Measurements from ENCODE around the gene LRMDA. TPM values are rescaled to one million over a fixed set of nuclear protein-coding genes. Genes with fewer than 3 reads are reported as not detected.

Gene LRMDA
- total RNA-seq, 1 donor from 2014 or later: 5.2 TPM

DNA sequence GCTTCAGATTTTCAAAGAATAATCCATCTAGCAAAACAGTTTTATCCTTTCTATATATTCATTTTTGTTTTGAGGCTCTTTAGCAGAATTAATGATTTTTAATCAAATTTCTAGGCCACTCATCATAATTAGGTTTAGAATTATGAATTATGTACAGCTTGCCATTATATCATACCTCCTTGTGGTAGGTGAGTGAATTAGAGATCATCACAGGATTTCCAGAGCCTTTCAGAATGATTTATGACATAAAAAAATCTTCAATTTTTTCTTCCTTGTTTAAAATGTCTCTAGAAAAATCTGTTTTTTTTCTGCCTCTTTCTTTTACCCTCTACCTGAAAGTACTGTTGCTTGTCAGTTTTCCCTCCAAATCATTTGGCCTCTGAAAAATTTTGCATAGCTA lies 433.3 kb downstream of the LRMDA start:
- H3K4me1 Mint-ChIP-seq: peaks cover 6% of the 10 kb centered on the region
- TF ChIP-seq EZH2phosphoT487 (IDR thresholded peaks at IDR 0.05) (no peak), EZH2 (IDR thresholded peaks at IDR 0.05) (no peak)
- TF ChIP-seq, protein P1, sequence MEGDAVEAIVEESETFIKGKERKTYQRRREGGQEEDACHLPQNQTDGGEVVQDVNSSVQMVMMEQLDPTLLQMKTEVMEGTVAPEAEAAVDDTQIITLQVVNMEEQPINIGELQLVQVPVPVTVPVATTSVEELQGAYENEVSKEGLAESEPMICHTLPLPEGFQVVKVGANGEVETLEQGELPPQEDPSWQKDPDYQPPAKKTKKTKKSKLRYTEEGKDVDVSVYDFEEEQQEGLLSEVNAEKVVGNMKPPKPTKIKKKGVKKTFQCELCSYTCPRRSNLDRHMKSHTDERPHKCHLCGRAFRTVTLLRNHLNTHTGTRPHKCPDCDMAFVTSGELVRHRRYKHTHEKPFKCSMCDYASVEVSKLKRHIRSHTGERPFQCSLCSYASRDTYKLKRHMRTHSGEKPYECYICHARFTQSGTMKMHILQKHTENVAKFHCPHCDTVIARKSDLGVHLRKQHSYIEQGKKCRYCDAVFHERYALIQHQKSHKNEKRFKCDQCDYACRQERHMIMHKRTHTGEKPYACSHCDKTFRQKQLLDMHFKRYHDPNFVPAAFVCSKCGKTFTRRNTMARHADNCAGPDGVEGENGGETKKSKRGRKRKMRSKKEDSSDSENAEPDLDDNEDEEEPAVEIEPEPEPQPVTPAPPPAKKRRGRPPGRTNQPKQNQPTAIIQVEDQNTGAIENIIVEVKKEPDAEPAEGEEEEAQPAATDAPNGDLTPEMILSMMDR (IDR thresholded peaks at IDR 0.05): no peak
- no peak overlapping the region for H3K27ac Mint-ChIP-seq

DNA sequence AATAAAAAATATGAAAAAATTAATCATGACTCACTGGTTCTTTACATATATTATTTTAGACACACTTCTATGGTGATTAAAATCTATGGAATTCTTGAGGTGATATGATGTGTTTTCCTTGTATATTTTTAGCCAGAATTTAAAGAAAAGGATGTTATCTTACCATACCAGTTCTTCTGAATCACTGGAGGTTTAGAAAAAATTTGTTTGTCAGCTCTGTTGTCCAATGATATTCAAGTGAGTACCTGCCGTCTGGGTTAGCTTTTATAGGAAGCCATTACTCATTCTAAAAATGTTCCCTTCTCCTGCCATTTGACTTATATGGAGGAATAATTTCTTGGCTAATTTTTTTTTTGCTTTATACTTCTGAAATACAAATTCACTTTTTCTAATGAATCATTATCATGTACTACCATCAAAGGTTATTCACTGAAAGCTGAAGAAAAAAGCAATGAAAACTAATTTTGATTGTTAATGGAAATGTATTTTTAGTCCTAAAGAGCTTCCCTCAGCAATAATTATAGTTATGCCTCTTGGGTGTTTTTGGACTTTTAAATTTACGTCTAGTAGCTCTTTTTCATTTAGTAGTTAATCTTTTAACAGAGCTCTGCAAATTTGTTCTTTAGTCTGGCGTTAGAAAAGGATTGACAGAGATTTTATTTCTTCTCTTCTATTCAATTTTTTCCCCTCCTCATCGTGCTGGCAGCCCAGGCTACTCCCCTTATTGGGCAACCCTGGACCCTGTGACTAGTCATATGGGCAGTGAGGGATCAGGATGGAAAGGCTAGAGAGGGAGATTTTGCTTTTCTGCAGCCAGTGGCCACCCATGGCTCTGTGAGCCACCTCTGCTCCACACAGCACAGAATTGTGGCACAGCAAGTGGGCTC lies 434.2 kb downstream of the LRMDA start:
- Histone ChIP-seq H4K20me1 (ENCODE audit: low read depth) (no peaks in the 10 kb centered on the region), H3K27me3 (no peaks in the 10 kb centered on the region), H3K9ac (no peak overlapping the region), H3K36me3 (no peaks in the 10 kb centered on the region), H3K79me2 (ENCODE audit: low read depth) (no peaks in the 10 kb centered on the region), H3K9me3 (ENCODE audit: low read depth) (no peaks in the 10 kb centered on the region), H3K27ac (no peak overlapping the region), H3F3A (ENCODE audit: low read depth) (no peaks in the 10 kb centered on the region), H3K4me1 (no peaks in the 10 kb centered on the region), H3K4me2 (no peak overlapping the region), H2AFZ (replicated peaks) (peak overlapping the region; percentile 85), H3K4me3 (no peak overlapping the region)
- Mint-ChIP-seq H3K27me3 (ENCODE audit: insufficient read depth, low read depth) (no peaks in the 10 kb centered on the region), H3K4me3 (no peak overlapping the region), H3K36me3 (no peaks in the 10 kb centered on the region), H3K27ac (no peak overlapping the region), H3K4me1 (peaks cover 6% of the 10 kb centered on the region), H3K9me3 (no peaks in the 10 kb centered on the region)
- no peak for TF ChIP-seq EZH2phosphoT487 (IDR thresholded peaks at IDR 0.05)
- DNase-seq (ENCODE audit: low spot score): no peak

More for the DNA sequence above, 433.3 kb downstream of the LRMDA start:
- Histone ChIP-seq H3K9me3 (ENCODE audit: low read depth) (no peaks in the 10 kb centered on the region), H3K36me3 (no peaks in the 10 kb centered on the region), H3F3A (ENCODE audit: low read depth) (no peaks in the 10 kb centered on the region), H4K20me1 (ENCODE audit: low read depth) (no peaks in the 10 kb centered on the region), H2AFZ (replicated peaks) (no peak overlapping the region), H3K9ac (no peak overlapping the region), H3K4me1 (no peaks in the 10 kb centered on the region), H3K27me3 (no peaks in the 10 kb centered on the region), H3K79me2 (ENCODE audit: low read depth) (no peaks in the 10 kb centered on the region), H3K4me3 (no peak overlapping the region), H3K27ac (no peak overlapping the region), H3K4me2 (no peak overlapping the region)
- H3K4me3 Mint-ChIP-seq: no peak overlapping the region
- no peak for DNase-seq (ENCODE audit: low spot score)
- no peaks in the 10 kb centered on the region for H3K9me3 Mint-ChIP-seq
- H3K27me3 Mint-ChIP-seq (ENCODE audit: insufficient read depth, low read depth): no peaks in the 10 kb centered on the region
- H3K36me3 Mint-ChIP-seq: no peaks in the 10 kb centered on the region

DNA sequence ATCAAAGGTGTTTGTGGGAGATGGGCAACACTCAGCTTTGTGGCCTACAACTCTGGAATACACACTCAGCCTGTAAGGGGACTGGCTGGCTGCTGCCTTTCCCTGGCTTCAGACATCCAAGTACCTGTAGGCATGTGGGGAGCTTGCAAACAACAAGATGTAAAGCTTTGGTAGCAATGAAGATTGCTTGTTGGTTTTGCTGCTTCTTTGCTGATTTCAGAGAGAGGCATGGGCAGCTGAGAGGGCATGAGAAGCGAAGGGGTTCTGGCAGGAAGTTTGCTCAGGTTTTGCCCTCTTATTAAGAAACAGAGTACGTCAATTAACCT lies 434.8 kb downstream of the LRMDA start:
- Histone ChIP-seq H3F3A (ENCODE audit: low read depth) (no peaks in the 10 kb centered on the region), H3K36me3 (no peaks in the 10 kb centered on the region), H4K20me1 (ENCODE audit: low read depth) (no peaks in the 10 kb centered on the region), H3K9ac (no peak overlapping the region), H3K79me2 (ENCODE audit: low read depth) (no peaks in the 10 kb centered on the region), H3K4me3 (no peak overlapping the region), H3K27me3 (no peaks in the 10 kb centered on the region), H3K4me2 (no peak overlapping the region), H2AFZ (replicated peaks) (peak overlapping the region; percentile 85), H3K27ac (no peak overlapping the region), H3K4me1 (no peaks in the 10 kb centered on the region), H3K9me3 (ENCODE audit: low read depth) (no peaks in the 10 kb centered on the region)
- Mint-ChIP-seq H3K27ac (no peak overlapping the region), H3K4me1 (peaks cover 6% of the 10 kb centered on the region), H3K36me3 (no peaks in the 10 kb centered on the region), H3K9me3 (no peaks in the 10 kb centered on the region), H3K4me3 (no peak overlapping the region), H3K27me3 (ENCODE audit: insufficient read depth, low read depth) (no peaks in the 10 kb centered on the region)
- DNase-seq (ENCODE audit: low spot score): no peak
- TF ChIP-seq EZH2phosphoT487 (IDR thresholded peaks at IDR 0.05) (no peak), EZH2 (IDR thresholded peaks at IDR 0.05) (no peak)
- TF ChIP-seq, protein P1 (IDR thresholded peaks at IDR 0.05): no peak

DNA sequence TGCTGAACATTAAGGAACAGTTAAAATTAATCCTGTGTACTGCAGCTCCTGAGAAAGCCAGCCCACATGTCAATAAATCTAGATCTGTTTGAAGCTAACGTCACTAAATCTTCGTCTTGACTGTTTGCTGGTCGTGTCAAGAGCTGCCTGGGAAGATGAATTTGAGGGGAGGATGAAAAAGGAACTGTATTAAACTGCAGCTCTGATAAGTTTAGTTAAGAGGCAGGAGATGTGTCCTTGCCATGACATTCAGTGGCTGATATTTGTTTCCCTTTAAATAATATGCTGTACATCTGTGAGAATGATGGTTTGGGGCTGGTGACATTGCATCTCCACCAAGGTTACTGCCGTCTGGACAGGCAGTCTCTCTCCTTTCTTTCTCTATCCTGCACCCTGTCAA lies 435.3 kb downstream of the LRMDA start:
- no peaks in the 10 kb centered on the region for H4K20me1 ChIP-seq (ENCODE audit: low read depth)
- no peaks in the 10 kb centered on the region for H3F3A ChIP-seq (ENCODE audit: low read depth)
- H3K4me1 ChIP-seq: no peaks in the 10 kb centered on the region
- no peak overlapping the region for H3K4me2 ChIP-seq
- Mint-ChIP-seq H3K27ac (no peak overlapping the region), H3K9me3 (no peaks in the 10 kb centered on the region), H3K36me3 (no peaks in the 10 kb centered on the region), H3K27me3 (ENCODE audit: insufficient read depth, low read depth) (no peaks in the 10 kb centered on the region), H3K4me3 (no peak overlapping the region), H3K4me1 (peaks cover 6% of the 10 kb centered on the region)
- no peaks in the 10 kb centered on the region for H3K36me3 ChIP-seq
- H3K4me3 ChIP-seq: no peak overlapping the region
- TF ChIP-seq, protein P1 (IDR thresholded peaks at IDR 0.05): no peak
- TF ChIP-seq EZH2phosphoT487 (IDR thresholded peaks at IDR 0.05) (no peak), EZH2 (IDR thresholded peaks at IDR 0.05) (no peak)
- H3K27ac ChIP-seq: no peak overlapping the region
- DNase-seq (ENCODE audit: low spot score): no peak
- no peaks in the 10 kb centered on the region for H3K79me2 ChIP-seq (ENCODE audit: low read depth)
- H3K9me3 ChIP-seq (ENCODE audit: low read depth): no peaks in the 10 kb centered on the region
- H3K27me3 ChIP-seq: no peaks in the 10 kb centered on the region
- no peak overlapping the region for H3K9ac ChIP-seq
- H2AFZ ChIP-seq (replicated peaks): peak overlapping the region; percentile 85

Data from neural progenitor cell (in vitro differentiated cells).